ENCODE data around the gene BICRAL. TPM values are rescaled to one million over a fixed set of nuclear protein-coding genes. Genes with fewer than 3 reads are reported as not detected.

The BICRAL gene
- total and polyA plus RNA-seq, 10 donors: 3.4 to 27.5 (median 24.0) TPM

DNA sequence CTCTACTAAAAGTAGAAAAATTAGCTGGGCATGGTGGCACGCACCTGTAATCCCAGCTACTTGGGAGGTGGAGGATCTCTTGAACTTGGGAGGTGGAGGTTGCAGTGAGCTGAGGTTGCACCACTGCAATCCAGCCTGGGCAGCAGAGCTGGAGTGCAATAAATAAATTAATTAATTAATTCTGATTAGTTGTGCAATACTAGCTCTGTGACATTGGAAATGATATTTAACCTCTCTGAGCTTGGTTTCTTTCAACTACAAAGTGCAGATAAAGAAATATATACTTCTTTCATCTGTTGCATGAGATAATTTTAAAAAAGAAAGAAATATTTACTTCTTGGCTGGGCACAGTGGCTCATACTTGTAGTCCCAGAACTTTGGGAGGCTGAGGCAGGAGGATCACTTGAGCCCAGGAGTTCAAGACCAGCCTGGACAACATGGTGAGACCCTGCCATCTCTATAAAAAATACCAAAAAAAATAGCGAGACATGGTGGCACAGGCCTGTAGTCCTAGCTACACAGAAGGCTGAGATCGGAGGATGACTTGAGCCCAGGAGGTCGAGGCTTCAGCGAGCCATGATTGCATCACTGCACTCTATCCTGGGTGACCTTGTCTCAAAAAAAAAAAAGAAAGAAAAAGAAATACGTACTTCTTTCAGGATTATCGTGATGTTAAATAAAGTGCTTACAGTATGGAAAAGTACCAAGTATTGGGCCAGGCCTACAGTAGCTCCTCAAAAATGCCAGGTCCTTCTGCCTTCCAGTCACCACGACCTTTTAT lies 20.4 kb upstream of the BICRAL start:
- intact Hi-C loops (cut with DNase I; ENCODE audit: low total_unique reads): no loop called here

DNA sequence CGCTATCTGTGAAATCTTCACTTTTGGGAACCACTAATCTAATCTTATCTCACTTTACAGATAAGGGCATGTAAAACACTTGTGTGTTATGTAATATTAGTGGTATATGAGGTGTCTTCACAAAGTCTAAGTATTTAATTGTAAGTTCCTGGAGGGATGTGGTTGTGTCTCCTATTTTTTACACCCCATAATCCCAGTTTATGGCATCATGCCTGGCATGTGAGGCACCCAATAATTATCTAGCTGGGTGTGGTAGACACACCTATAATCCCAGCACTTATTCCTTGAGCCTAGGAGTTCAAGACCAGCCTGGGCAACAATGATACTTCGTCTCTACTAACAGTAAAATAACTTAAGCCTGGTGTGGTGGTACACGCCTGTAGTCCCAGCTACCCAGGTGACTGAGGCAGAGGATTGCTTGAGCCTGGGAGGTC lies 19.4 kb upstream of the BICRAL start:
- Histone ChIP-seq H3K4me3 (no peak overlapping the region), H3K36me3 (peaks cover 0 to 50% (median 5%) of the 10 kb centered on the region in 6 donors), H3K27ac (no peak overlapping the region), H3K9me3 (no peaks in the 10 kb centered on the region), H3K27me3 (replicated peaks in 1 of 7) (no peaks in the 10 kb centered on the region), H3K4me1 (peaks cover 0 to 3% (median 0%) of the 10 kb centered on the region in 6 donors)
- DNase-seq: no peak
- intact Hi-C loops (cut with DNase I; ENCODE audit: low total_unique reads): no loop called here
- 85 to 95% (median 91%) methylated on average over 3 of the region's 3 CpGs for WGBS, 5 donors
- TF ChIP-seq, protein P1, sequence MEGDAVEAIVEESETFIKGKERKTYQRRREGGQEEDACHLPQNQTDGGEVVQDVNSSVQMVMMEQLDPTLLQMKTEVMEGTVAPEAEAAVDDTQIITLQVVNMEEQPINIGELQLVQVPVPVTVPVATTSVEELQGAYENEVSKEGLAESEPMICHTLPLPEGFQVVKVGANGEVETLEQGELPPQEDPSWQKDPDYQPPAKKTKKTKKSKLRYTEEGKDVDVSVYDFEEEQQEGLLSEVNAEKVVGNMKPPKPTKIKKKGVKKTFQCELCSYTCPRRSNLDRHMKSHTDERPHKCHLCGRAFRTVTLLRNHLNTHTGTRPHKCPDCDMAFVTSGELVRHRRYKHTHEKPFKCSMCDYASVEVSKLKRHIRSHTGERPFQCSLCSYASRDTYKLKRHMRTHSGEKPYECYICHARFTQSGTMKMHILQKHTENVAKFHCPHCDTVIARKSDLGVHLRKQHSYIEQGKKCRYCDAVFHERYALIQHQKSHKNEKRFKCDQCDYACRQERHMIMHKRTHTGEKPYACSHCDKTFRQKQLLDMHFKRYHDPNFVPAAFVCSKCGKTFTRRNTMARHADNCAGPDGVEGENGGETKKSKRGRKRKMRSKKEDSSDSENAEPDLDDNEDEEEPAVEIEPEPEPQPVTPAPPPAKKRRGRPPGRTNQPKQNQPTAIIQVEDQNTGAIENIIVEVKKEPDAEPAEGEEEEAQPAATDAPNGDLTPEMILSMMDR (IDR thresholded peaks at IDR 0.05 in 8 of 11, conservative IDR thresholded peaks at IDR 0.05 in 3 of 11): no peak
- TF ChIP-seq POLR2AphosphoS5 (IDR thresholded peaks at IDR 0.05) (no peak), POLR2A (IDR thresholded peaks at IDR 0.05) (no peak)

More for the DNA sequence above, 20.4 kb upstream of the BICRAL start:
- no peak for DNase-seq
- TF ChIP-seq, protein P1 (IDR thresholded peaks at IDR 0.05 in 8 of 11, conservative IDR thresholded peaks at IDR 0.05 in 3 of 11): no peak
- no peak for TF ChIP-seq POLR2A (IDR thresholded peaks at IDR 0.05)
- no peak for TF ChIP-seq POLR2AphosphoS5 (IDR thresholded peaks at IDR 0.05)
- Histone ChIP-seq H3K27ac (no peak overlapping the region), H3K9me3 (no peaks in the 10 kb centered on the region), H3K36me3 (peaks cover 0 to 48% (median 5%) of the 10 kb centered on the region in 6 donors), H3K4me1 (no peaks in the 10 kb centered on the region), H3K27me3 (replicated peaks in 1 of 7) (no peaks in the 10 kb centered on the region), H3K4me3 (no peak overlapping the region)
- WGBS, 5 donors: 85 to 93% (median 90%) methylated on average over 8 of the region's 8 CpGs

DNA sequence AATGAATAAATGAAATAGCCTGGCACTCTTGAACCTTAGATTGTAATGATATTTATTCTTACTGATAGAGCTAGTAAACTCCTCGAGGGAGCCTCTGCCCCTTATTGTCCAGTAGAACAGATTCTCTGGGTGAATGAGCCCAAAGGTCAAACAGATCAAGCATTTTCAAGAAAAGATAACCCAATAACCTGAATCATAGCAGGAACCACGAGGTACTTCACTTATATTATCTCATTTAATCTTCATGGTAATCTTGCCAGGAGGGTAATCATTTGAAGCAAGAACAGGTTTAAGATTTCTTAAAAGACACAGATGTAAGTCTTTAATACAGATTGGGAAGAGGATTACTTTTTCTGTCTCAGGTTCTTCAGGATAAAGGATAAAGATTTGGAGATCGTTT lies 18.9 kb upstream of the BICRAL start:
- peaks cover 0 to 50% (median 5%) of the 10 kb centered on the region in 6 donors for H3K36me3 ChIP-seq
- H3K27me3 ChIP-seq (replicated peaks in 1 of 7): no peaks in the 10 kb centered on the region
- no peak overlapping the region for H3K27ac ChIP-seq
- DNase-seq: no peak
- no peak for TF ChIP-seq POLR2AphosphoS5 (IDR thresholded peaks at IDR 0.05)
- WGBS, 5 donors: 80 to 87% (median 84%) methylated on average over 3 of the region's 3 CpGs
- intact Hi-C loops (cut with DNase I; ENCODE audit: low total_unique reads): no loop called here
- no peak overlapping the region for H3K4me3 ChIP-seq
- peaks cover 0 to 6% (median under 1%) of the 10 kb centered on the region in 6 donors for H3K4me1 ChIP-seq
- no peaks in the 10 kb centered on the region for H3K9me3 ChIP-seq

GRCh38 chr6:42764911-42765648 lies 16.8 kb upstream of the BICRAL start:
- no peak for DNase-seq
- intact Hi-C loops (cut with DNase I; ENCODE audit: low total_unique reads): no loop called here

More at GRCh38 chr6:42764911-42765648, 16.8 kb upstream of the BICRAL start:
- H3K36me3 ChIP-seq: peaks cover 0 to 33% (median 0%) of the 10 kb centered on the region in 6 donors
- no peak overlapping the region for H3K4me3 ChIP-seq
- H3K9me3 ChIP-seq: no peaks in the 10 kb centered on the region
- H3K4me1 ChIP-seq: peaks cover 0 to 20% (median 2%) of the 10 kb centered on the region in 6 donors
- WGBS, 5 donors: 86 to 94% (median 92%) methylated on average over 9 of the region's 9 CpGs
- no peaks in the 10 kb centered on the region for H3K27me3 ChIP-seq (replicated peaks in 1 of 7)
- no peak overlapping the region for H3K27ac ChIP-seq
- TF ChIP-seq POLR2AphosphoS5 (IDR thresholded peaks at IDR 0.05) (no peak), POLR2A (IDR thresholded peaks at IDR 0.05) (no peak)
- TF ChIP-seq, protein P1 (IDR thresholded peaks at IDR 0.05 in 8 of 11, conservative IDR thresholded peaks at IDR 0.05 in 3 of 11): no peak

Measured in spleen (tissue), 11 donors.